ENCODE measurements around the gene CRAT. TPM values are rescaled to one million over a fixed set of nuclear protein-coding genes. Genes with fewer than 3 reads are reported as not detected.

CRAT gene
- polyA plus RNA-seq (2011; rRNA removed): 29.3 and 61.2 TPM in 2 replicates
- 33.2 and 37.6 TPM in 2 replicates for polyA minus RNA-seq (2011; rRNA and poly(A)+ RNA removed)

GRCh38 chr9:129110740-129111527 is at the start of gene CRAT, which contains the start of gene PTPA:
CRAT (minus strand) TSS chr9:129110793; CDS start chr9:129110509, 284 bp downstream.
PTPA (plus strand) TSS chr9:129111415; CDS start chr9:129111601, 186 bp downstream.
- no peak for TF ChIP-seq CTCF (IDR thresholded peaks at IDR 0.05; ENCODE audit: insufficient read depth, low read depth, low read length)
- CTCF ChIA-PET: interaction anchor here (1.6 to 2.6 kb wide), 2 partner anchors 8 to 20 kb away, joined by 5 to 6 read pairs; no protein-coding TSS in a partner anchor
- peaks cover 12% of the 10 kb centered on the region for H3K36me3 ChIP-seq (ENCODE audit: control insufficient read depth, insufficient read depth, low read length)
- POLR2A ChIA-PET: no interaction called here
- no peaks in the 10 kb centered on the region for H3K27me3 ChIP-seq (ENCODE audit: control insufficient read depth, insufficient read depth, low read length)
- peak; percentile 50 for DNase-seq (ENCODE audit: low read depth)
- H3K4me3 ChIP-seq (ENCODE audit: low read depth, low read length): peak within 1 kb of the TSS; percentile 98

GRCh38 chr9:129156163-129156562 is 45.6 kb upstream of the CRAT start:
- ChIA-PET CTCF (no interaction called here), POLR2A (no interaction called here)
- Histone ChIP-seq H3K27me3 (ENCODE audit: control insufficient read depth, insufficient read depth, low read length) (no peaks in the 10 kb centered on the region), H3K36me3 (ENCODE audit: control insufficient read depth, insufficient read depth, low read length) (peaks cover 10% of the 10 kb centered on the region), H3K4me3 (ENCODE audit: low read depth, low read length) (no peak overlapping the region)
- DNase-seq (ENCODE audit: low read depth): no peak
- no peak for TF ChIP-seq CTCF (IDR thresholded peaks at IDR 0.05; ENCODE audit: insufficient read depth, low read depth, low read length)

GRCh38 chr9:129154866-129155477 is 44.4 kb upstream of the CRAT start:
- CTCF ChIA-PET: interaction anchor here (0.9 to 1.5 kb wide), 2 partner anchors 13 to 18 kb away, joined by 3 read pairs; no protein-coding TSS in a partner anchor
- H3K4me3 ChIP-seq (ENCODE audit: low read depth, low read length): no peak overlapping the region
- H3K27me3 ChIP-seq (ENCODE audit: control insufficient read depth, insufficient read depth, low read length): no peaks in the 10 kb centered on the region
- DNase-seq (ENCODE audit: low read depth): no peak
- no peak for TF ChIP-seq CTCF (IDR thresholded peaks at IDR 0.05; ENCODE audit: insufficient read depth, low read depth, low read length)
- POLR2A ChIA-PET: no interaction called here
- H3K36me3 ChIP-seq (ENCODE audit: control insufficient read depth, insufficient read depth, low read length): peaks cover 16% of the 10 kb centered on the region

GRCh38 chr9:129151469-129151868 is 40.9 kb upstream of the CRAT start:
- CTCF ChIA-PET: interaction anchor here (0.7 to 2.9 kb wide), 4 partner anchors 8 to 22 kb away, joined by 3 to 7 read pairs (median 4); no protein-coding TSS in a partner anchor

More at GRCh38 chr9:129151469-129151868, 40.9 kb upstream of the CRAT start:
- Histone ChIP-seq H3K27me3 (ENCODE audit: control insufficient read depth, insufficient read depth, low read length) (no peaks in the 10 kb centered on the region), H3K36me3 (ENCODE audit: control insufficient read depth, insufficient read depth, low read length) (peaks cover 31% of the 10 kb centered on the region), H3K4me3 (ENCODE audit: low read depth, low read length) (no peak overlapping the region)
- no peak for DNase-seq (ENCODE audit: low read depth)
- POLR2A ChIA-PET: interaction anchor here (0.5 kb wide), 1 partner anchor 426 kb away, joined by 9 read pairs; no protein-coding TSS in a partner anchor
- TF ChIP-seq CTCF (IDR thresholded peaks at IDR 0.05; ENCODE audit: insufficient read depth, low read depth, low read length): no peak

All from BJ (cell line).